HEK293 (cell line): ENCODE data around the gene RAD23B.

Source experiments
- CTCF ChIA-PET: fragments of 350-600 bp; formaldehyde crosslinking; extraction: SDS; loops from one replicate; lab custom pipeline; 2021; ENCODE audit warnings: antibody characterized with exemption; lab: Yijun Ruan, JAX
- POLR2A ChIA-PET: fragments of 300-600 bp; formaldehyde crosslinking; extraction: SDS; loops from one replicate; lab custom pipeline; 2020; ENCODE audit warnings: antibody characterized with exemption, inconsistent platforms; lab: Yijun Ruan, JAX
- H3K27ac ChIP-seq: fragments of 200-500 bp; sonication (Bioruptor generic); 2 replicates; pipeline ENCODE4 v1.5.1; 2014; ENCODE audit warnings: low read depth, low read length, control low read depth, inconsistent platforms; ENCODE audit errors: extremely low read depth
- H3K36me3 ChIP-seq, 2 experiments: fragments of 200-500 bp in 1 of 2; sonication (Bioruptor generic) in 1 of 2; 1 replicate in 1 of 2; 2 replicates in 1 of 2; pipeline ENCODE4 v1.5.1; 2014 to 2017; ENCODE audit warnings: inconsistent platforms in 2 of 2, low read length in 2 of 2; ENCODE audit not compliant: control insufficient read depth in 2 of 2, insufficient read depth in 1 of 2
- H3K4me1 ChIP-seq: fragments of 200-500 bp; sonication (Bioruptor generic); 2 replicates; pipeline ENCODE4 v1.5.1; 2014; ENCODE audit warnings: mild to moderate bottlenecking, low read length, inconsistent platforms; ENCODE audit not compliant: control insufficient read depth, insufficient read depth
- H3K4me3 ChIP-seq: 2 replicates; pipeline ENCODE4 v1.5.1; 2011; ENCODE audit warnings: low read depth, mild to moderate bottlenecking, control low read depth, low read length, moderate library complexity
- H3K9me3 ChIP-seq: fragments of 200-500 bp; sonication (Bioruptor generic); 2 replicates; pipeline ENCODE4 v1.5.1; 2014; ENCODE audit warnings: low read depth, low read length, inconsistent platforms; ENCODE audit not compliant: control insufficient read depth, insufficient read depth
- HOXA7 ChIP-seq: sonication (generic); formaldehyde crosslinking; IDR thresholded peaks from 2 replicates; pipeline ENCODE4 v1.8.1; 2022; ENCODE audit warnings: missing genetic modification reagents, borderline replicate concordance
- KLF16 ChIP-seq: fragments of 450-650 bp; formaldehyde crosslinking; IDR thresholded peaks from 2 replicates; pipeline ENCODE4 v1.5.1; 2017; ENCODE audit warnings: missing biosample characterization, missing genetic modification characterization
- PRDM6 ChIP-seq: fragments of 450-650 bp; formaldehyde crosslinking; IDR thresholded peaks from 2 replicates; pipeline ENCODE4 v1.5.1; 2017; ENCODE audit warnings: missing biosample characterization, missing genetic modification characterization
- ZBTB1 ChIP-seq: fragments of 450-650 bp; formaldehyde crosslinking; IDR thresholded peaks from 2 replicates; pipeline ENCODE4 v1.5.1; 2016; ENCODE audit warnings: missing biosample characterization, missing genetic modification characterization
- ZFP69B ChIP-seq: fragments of 450-650 bp; formaldehyde crosslinking; IDR thresholded peaks from 2 replicates; pipeline ENCODE4 v1.5.1; 2016; ENCODE audit warnings: missing biosample characterization, missing genetic modification characterization
- ZIC2 ChIP-seq: fragments of 450-650 bp; formaldehyde crosslinking; IDR thresholded peaks from 2 replicates; pipeline ENCODE4 v1.5.1; 2016; ENCODE audit warnings: missing biosample characterization, missing genetic modification characterization
- ZNF18 ChIP-seq: fragments of 450-650 bp; formaldehyde crosslinking; IDR thresholded peaks from 2 replicates; pipeline ENCODE4 v1.5.1; 2016; ENCODE audit warnings: missing biosample characterization, missing genetic modification characterization
- ZNF239 ChIP-seq: fragments of 450-650 bp; formaldehyde crosslinking; IDR thresholded peaks from 2 replicates; pipeline ENCODE4 v1.5.1; 2016; ENCODE audit warnings: missing biosample characterization, missing genetic modification characterization
- ZNF324 ChIP-seq: fragments of 450-650 bp; formaldehyde crosslinking; IDR thresholded peaks from 2 replicates; pipeline ENCODE4 v1.5.1; 2016; ENCODE audit warnings: missing biosample characterization, missing genetic modification characterization
- ZNF341 ChIP-seq: fragments of 450-650 bp; formaldehyde crosslinking; IDR thresholded peaks from 2 replicates; pipeline ENCODE4; 2016; ENCODE audit warnings: low read depth, missing biosample characterization, missing genetic modification characterization
- ZNF558 ChIP-seq: fragments of 450-650 bp; formaldehyde crosslinking; IDR thresholded peaks from 2 replicates; pipeline ENCODE4 v1.5.1; 2016; ENCODE audit warnings: missing biosample characterization, missing genetic modification characterization
- ZNF580 ChIP-seq: fragments of 450-650 bp; formaldehyde crosslinking; IDR thresholded peaks from 2 replicates; pipeline ENCODE4 v1.5.1; 2016; ENCODE audit warnings: missing biosample characterization, missing genetic modification characterization
- ZNF629 ChIP-seq: fragments of 450-650 bp; formaldehyde crosslinking; IDR thresholded peaks from 2 replicates; pipeline ENCODE4 v1.5.1; 2017; ENCODE audit warnings: missing biosample characterization, missing genetic modification characterization
- ZNF707 ChIP-seq: fragments of 450-650 bp; formaldehyde crosslinking; IDR thresholded peaks from 2 replicates; pipeline ENCODE4 v1.5.1; 2016; ENCODE audit warnings: missing biosample characterization, missing genetic modification characterization
- ZSCAN23 ChIP-seq: fragments of 450-650 bp; formaldehyde crosslinking; IDR thresholded peaks from 2 replicates; pipeline ENCODE4 v1.5.1; 2016; ENCODE audit warnings: missing biosample characterization, missing genetic modification characterization
- ZXDB ChIP-seq: fragments of 450-650 bp; formaldehyde crosslinking; IDR thresholded peaks from 2 replicates; pipeline ENCODE4 v1.5.1; 2016; ENCODE audit warnings: missing biosample characterization, missing genetic modification characterization
- TF ChIP-seq, protein P1 (sequence below): fragments of 450-650 bp; formaldehyde crosslinking; conservative IDR thresholded peaks from 2 replicates; pipeline ENCODE4 v1.5.1; 2016; ENCODE audit warnings: low read depth, missing biosample characterization, missing genetic modification characterization
- TF ChIP-seq, protein P2 (sequence below): fragments of 450-650 bp; formaldehyde crosslinking; IDR thresholded peaks from 2 replicates; pipeline ENCODE4 v1.5.1; 2016; ENCODE audit warnings: missing biosample characterization, missing genetic modification characterization
- TF ChIP-seq, protein P3 (sequence below): fragments of 450-650 bp; formaldehyde crosslinking; IDR thresholded peaks from 2 replicates; pipeline ENCODE4 v1.5.1; 2016; ENCODE audit warnings: missing biosample characterization, missing genetic modification characterization

Gene RAD23B

DNA sequence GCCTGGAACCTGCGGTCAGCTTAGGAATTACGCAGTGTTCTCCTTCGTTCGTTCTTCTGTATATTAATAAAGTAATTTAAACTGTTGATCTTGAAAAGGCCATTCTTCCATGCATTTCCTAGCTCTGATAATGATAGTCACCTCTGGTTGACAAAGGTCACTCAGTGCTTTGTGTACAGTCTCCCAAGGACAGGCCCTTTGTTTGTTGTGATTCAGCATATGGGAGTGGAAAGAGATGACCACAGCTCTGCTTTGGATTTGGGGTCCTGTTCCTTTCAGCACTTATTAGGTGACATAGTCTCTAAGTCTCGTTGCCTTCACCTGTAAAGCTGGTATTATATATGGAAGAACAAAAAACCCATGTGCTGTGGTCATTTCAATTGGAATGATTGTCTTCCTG lies 39.6 kb downstream of the RAD23B start (continued):
- TF ChIP-seq, protein P1, sequence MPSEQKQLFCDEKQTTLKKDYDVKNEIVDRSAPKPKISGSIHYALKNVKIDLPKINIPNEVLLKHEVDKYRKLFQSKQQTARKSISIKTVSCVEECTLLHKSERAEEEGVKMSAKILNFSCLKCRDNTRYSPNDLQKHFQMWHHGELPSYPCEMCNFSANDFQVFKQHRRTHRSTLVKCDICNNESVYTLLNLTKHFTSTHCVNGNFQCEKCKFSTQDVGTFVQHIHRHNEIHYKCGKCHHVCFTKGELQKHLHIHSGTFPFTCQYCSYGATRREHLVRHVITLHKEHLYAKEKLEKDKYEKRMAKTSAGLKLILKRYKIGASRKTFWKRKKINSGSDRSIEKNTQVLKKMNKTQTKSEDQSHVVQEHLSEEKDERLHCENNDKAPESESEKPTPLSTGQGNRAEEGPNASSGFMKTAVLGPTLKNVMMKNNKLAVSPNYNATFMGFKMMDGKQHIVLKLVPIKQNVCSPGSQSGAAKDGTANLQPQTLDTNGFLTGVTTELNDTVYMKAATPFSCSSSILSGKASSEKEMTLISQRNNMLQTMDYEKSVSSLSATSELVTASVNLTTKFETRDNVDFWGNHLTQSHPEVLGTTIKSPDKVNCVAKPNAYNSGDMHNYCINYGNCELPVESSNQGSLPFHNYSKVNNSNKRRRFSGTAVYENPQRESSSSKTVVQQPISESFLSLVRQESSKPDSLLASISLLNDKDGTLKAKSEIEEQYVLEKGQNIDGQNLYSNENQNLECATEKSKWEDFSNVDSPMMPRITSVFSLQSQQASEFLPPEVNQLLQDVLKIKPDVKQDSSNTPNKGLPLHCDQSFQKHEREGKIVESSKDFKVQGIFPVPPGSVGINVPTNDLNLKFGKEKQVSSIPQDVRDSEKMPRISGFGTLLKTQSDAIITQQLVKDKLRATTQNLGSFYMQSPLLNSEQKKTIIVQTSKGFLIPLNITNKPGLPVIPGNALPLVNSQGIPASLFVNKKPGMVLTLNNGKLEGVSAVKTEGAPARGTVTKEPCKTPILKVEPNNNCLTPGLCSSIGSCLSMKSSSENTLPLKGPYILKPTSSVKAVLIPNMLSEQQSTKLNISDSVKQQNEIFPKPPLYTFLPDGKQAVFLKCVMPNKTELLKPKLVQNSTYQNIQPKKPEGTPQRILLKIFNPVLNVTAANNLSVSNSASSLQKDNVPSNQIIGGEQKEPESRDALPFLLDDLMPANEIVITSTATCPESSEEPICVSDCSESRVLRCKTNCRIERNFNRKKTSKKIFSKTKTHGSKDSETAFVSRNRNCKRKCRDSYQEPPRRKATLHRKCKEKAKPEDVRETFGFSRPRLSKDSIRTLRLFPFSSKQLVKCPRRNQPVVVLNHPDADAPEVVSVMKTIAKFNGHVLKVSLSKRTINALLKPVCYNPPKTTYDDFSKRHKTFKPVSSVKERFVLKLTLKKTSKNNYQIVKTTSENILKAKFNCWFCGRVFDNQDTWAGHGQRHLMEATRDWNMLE, result no peak
- TF ChIP-seq ZBTB1 (tag by site-specific recombination), result no peak
- TF ChIP-seq ZNF629 (tag by site-specific recombination), result no peak
- TF ChIP-seq ZNF239, result no peak
- no peak for TF ChIP-seq ZNF558 (tag by site-specific recombination)
- TF ChIP-seq ZNF580 (tag by site-specific recombination), result no peak
- TF ChIP-seq, all 188 proteins: peak for 0

DNA sequence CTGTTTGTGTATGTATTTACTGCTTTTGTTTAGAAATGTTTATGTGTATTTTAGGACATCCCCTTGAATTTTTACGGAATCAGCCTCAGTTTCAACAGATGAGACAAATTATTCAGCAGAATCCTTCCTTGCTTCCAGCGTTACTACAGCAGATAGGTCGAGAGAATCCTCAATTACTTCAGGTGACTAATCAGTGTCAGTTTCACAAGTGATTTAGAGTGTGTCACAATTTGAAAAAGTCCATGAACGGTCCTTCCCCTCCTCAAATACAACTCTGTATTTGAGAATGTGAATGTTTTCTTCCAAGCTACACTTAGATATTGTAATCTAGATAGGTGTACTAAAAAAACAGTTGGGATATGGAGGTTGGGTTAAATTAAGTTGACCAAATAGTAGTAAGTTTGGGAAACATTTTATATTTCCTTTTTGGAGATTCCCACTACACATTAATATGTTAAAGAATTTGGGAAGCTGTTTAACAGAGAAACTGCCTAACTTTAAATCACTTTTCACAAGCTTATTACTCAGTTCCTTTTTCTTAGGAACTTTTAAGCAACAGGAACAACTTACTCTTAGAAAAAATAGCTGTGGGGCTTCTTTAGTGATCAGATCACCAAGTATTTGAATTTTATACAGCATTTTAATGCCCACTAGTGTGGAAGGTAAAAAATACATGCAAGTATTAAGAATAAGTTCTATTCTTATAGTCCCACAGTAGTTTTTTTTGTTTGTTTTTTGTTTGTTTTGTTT lies 40.9 kb downstream of the RAD23B start:
- no peak for TF ChIP-seq ZNF341 (tag by site-specific recombination)
- no peak for TF ChIP-seq ZSCAN23 (tag by site-specific recombination)
- TF ChIP-seq, protein P2, sequence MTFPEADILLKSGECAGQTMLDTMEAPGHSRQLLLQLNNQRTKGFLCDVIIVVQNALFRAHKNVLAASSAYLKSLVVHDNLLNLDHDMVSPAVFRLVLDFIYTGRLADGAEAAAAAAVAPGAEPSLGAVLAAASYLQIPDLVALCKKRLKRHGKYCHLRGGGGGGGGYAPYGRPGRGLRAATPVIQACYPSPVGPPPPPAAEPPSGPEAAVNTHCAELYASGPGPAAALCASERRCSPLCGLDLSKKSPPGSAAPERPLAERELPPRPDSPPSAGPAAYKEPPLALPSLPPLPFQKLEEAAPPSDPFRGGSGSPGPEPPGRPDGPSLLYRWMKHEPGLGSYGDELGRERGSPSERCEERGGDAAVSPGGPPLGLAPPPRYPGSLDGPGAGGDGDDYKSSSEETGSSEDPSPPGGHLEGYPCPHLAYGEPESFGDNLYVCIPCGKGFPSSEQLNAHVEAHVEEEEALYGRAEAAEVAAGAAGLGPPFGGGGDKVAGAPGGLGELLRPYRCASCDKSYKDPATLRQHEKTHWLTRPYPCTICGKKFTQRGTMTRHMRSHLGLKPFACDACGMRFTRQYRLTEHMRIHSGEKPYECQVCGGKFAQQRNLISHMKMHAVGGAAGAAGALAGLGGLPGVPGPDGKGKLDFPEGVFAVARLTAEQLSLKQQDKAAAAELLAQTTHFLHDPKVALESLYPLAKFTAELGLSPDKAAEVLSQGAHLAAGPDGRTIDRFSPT (tag by site-specific recombination), result no peak
- no peak for TF ChIP-seq ZNF324
- TF ChIP-seq HOXA7, result no peak
- no peak for TF ChIP-seq ZXDB (tag by site-specific recombination)
- TF ChIP-seq, protein P3, sequence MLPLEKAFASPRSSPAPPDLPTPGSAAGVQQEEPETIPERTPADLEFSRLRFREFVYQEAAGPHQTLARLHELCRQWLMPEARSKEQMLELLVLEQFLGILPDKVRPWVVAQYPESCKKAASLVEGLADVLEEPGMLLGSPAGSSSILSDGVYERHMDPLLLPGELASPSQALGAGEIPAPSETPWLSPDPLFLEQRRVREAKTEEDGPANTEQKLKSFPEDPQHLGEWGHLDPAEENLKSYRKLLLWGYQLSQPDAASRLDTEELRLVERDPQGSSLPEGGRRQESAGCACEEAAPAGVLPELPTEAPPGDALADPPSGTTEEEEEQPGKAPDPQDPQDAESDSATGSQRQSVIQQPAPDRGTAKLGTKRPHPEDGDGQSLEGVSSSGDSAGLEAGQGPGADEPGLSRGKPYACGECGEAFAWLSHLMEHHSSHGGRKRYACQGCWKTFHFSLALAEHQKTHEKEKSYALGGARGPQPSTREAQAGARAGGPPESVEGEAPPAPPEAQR (tag by site-specific recombination), result no peak
- TF ChIP-seq ZNF18 (tag by site-specific recombination), result no peak
- TF ChIP-seq ZFP69B (tag by site-specific recombination), result no peak
- no peak for TF ChIP-seq ZIC2
- TF ChIP-seq PRDM6 (tag by site-specific recombination), result no peak
- no peak for TF ChIP-seq KLF16 (tag by site-specific recombination)
- no peak for TF ChIP-seq ZNF707 (tag by site-specific recombination)
- CTCF ChIA-PET, result interaction anchor here (0.6 to 1.4 kb wide), 3 partner anchors 17 to 1483 kb away, joined by 3 to 8 read pairs (median 3); no protein-coding TSS in a partner anchor
- Histone ChIP-seq H3K9me3 (no peaks in the 10 kb centered on the region), H3K4me1 (no peaks in the 10 kb centered on the region), H3K27ac (no peak overlapping the region), H3K4me3 (no peak overlapping the region), H3K36me3 (peaks cover 31 to 83% of the 10 kb centered on the region in 2 experiments)
- POLR2A ChIA-PET, result no interaction called here
